Limb (tissue), 2 donors: Measurements from ENCODE around the gene FMN1.
"Not testable (repeated sequence)": the region's sequence is repeated elsewhere in the genome, so short reads cannot be mapped to it uniquely, and the experiment has no call there.

Source experiments
- DNase-seq, 2 donors: peaks; one replicate each; pipeline ENCODE4 v3.0.0-alpha.2; 2016; ENCODE audit errors: extremely low spot score in 2 of 2

FMN1 gene

DNA sequence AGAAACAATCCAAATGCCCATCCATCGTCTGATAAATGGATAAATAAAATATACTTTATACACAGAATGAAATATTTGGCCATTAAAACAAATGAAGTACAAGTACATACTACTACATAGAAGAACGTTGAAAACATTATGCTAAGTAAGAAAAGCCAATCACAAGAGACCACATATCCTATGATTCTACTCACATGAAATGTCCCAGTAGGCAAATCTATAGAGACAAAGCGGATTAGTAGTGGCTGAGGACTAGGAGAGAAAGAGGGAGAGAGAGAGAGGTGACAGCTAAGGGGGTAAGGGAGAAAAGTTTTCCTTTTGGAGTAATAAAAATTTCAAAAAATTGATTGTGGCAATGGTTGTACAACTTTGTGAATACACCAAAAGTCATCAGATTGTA is 329.7 kb downstream of the FMN1 start:
- no peak for DNase-seq

- DNase-seq = no peak
These were observed 330.5 kb downstream of the FMN1 start for GRCh38 chr15:32864051-32864450.

DNA sequence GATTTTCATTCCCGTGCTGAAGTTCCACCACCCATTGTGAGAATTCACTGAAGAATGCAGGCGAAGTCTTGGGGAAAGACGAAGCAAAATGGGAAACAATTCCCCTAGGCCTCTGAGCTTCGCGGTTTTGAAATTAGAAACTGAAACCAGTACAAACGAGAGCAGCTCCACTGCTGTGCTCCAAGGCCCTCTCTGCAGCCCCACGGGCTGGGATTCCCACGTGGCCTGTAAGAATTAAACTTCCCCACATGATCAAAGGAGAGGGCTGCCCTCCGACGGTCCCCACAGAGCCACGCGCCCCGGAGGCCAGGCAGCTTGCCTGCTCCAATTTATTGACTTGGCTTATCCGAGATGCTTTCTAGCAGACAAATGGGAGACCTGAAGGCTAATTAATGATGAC is 332.8 kb downstream of the FMN1 start:
- DNase-seq = peak in 1 of 2 donors; percentile 51

- DNase-seq = no peak
These were observed 333.3 kb downstream of the FMN1 start for GRCh38 chr15:32861174-32861573.

GRCh38 chr15:32859996-32860395 is 334.5 kb downstream of the FMN1 start:
- DNase-seq = no peak

GRCh38 chr15:32859251-32859650 is 335.3 kb downstream of the FMN1 start:
- DNase-seq = no peak

DNA sequence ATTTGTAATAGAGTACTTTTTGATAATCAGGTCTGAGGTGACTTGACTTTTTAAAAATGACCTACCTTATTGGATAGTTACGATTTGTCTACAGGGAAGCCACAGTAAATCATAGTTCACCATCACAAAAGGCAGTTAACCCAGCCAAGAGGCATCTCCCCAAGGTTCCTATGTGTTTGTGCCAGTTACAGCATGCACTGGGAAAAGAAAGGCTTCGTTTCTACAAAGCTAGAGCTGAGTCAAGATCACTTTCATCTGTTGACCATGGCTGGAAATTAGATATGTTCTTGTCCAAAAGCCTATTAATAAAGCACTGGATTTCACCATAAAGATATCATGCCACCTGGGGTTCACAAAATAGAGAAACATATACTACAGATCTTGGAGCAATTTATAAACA is 336.8 kb downstream of the FMN1 start:
- no peak for DNase-seq

- no peak for DNase-seq
These were observed 337.8 kb downstream of the FMN1 start for GRCh38 chr15:32856753-32857152.

DNA sequence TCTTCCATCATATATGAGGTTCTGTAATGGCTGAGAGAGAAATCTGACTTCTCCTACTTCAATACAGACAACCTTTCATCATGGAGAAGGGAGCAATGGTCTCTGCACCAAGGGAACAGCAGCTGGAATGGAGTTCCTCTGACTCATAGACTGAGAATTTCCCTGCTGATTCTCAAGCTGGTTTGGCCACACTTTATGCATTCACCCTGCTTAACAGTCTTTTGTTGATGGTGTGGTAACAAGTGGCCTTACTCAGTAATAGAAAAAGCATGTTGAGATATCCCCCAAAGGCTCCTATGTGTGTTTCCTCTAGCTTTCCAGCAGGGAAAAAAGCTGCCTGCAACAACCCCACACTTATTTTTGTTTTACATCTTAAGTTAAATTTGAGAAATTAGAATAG is 338.6 kb downstream of the FMN1 start:
- no peak for DNase-seq

- no peak for DNase-seq
These were observed 340.9 kb downstream of the FMN1 start for GRCh38 chr15:32853592-32853991.

- no peak for DNase-seq
These were observed 341.7 kb downstream of the FMN1 start for GRCh38 chr15:32852771-32853170.

DNA sequence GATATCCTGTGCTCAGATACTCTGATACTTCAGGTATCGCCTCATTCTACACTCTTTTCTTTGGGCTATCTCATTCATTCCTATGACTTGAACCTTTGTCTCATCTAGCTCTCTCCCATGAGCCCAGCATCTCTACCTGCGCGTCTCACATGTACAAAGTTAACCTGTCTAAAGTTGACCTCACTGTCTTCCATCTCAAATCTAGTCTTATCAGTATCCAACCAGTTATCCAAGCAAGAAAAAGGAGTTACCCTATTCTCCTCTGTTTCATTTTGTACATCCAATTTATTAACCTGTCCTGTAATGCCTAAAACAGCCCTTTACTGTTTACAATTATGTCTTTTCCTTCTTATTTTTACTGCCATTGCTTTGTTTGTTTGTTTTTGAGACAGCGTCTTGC is 342.5 kb downstream of the FMN1 start:
- DNase-seq = no peak

- DNase-seq = no peak
These were observed 342.9 kb downstream of the FMN1 start for GRCh38 chr15:32851572-32851971.

GRCh38 chr15:32849769-32850668 is 344.5 kb downstream of the FMN1 start:
- no peak for DNase-seq

DNA sequence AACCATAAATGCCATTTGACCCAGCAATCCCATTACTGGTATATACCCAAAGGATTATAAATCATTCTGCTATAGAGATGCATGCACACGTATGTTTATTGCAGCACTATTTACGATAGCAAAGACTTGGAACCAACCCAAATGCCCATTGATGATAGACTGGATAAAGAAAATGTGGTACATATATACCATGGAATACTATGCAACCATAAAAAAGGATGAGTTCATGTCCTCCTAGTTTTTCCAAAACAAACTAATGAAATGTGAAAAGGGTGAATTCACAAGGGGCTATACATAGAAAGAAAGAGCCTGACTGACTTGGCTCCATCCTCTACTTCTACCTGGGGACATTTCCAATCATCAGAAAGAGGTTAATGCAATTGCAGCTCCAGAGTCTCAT is 347.8 kb downstream of the FMN1 start:
- DNase-seq = not testable (repeated sequence)

DNA sequence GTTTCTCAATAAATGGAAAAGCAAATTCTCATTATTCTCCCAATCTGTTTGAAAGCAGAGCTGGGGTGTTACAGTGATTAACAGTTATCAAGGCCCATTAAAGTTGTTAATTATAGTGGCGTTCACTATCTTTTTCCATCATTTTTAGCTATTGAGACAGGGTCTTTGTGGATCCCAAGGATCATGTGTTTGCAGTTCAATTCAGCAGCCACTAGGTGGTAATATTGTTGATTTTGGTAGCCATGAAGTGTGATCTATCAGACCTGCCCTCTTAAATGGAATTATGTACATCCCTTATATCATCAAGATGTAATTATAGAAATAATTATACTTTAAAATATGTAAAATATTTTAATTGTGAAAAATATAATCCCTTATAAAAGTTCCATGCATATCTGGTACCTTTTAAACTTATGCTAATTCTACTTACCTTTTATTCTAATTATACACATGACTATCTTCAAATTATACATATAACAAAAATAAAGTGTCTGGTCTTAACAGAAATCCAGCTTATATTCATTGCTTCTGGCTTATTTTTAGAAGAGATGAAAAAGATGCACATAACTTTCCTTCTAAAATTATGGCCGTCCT is 350.3 kb downstream of the FMN1 start:
- DNase-seq = no peak

GRCh38 chr15:32843219-32843815 is 351.2 kb downstream of the FMN1 start:
- no peak for DNase-seq

GRCh38 chr15:32842081-32842480 is 352.4 kb downstream of the FMN1 start:
- DNase-seq = no peak

GRCh38 chr15:32840507-32841245 is 353.8 kb downstream of the FMN1 start:
- DNase-seq = no peak

GRCh38 chr15:32838820-32839219 is 355.7 kb downstream of the FMN1 start:
- DNase-seq = no peak

DNA sequence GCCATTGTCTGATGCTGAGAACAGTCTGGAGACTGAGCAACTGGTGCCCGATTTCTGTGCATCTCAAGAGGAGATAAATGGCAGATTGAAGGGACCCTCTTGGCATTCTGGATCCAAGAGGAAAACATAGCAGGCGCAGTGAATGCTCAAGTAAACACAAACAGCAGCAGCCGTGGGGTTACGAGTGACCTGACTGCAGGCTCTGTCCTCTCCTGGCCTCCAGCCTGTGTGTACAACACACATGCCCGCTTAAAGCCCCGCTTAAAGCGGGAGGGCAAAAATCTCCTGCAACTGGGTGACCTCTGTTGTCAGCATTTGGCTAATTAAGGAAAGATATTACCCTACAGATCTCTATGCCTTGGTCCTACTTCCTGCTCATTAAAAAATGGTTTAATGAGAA is 356.2 kb downstream of the FMN1 start:
- DNase-seq = no peak

- DNase-seq = no peak
These were observed 356.6 kb downstream of the FMN1 start for GRCh38 chr15:32837935-32838334.
